GM21723 (cell line): ENCODE data around the gene PPP1CC.
A peak's percentile ranks its signal among the peaks of the same experiment; 100 is the strongest.

Experiments used
- ATAC-seq: cut with Tn5 transposase; IDR thresholded peaks from one replicate; pipeline ENCODE4 v1.9.1; 2021; ENCODE audit warnings: mild to moderate bottlenecking, moderate library complexity; ENCODE audit not compliant: unreplicated experiment

PPP1CC gene

DNA sequence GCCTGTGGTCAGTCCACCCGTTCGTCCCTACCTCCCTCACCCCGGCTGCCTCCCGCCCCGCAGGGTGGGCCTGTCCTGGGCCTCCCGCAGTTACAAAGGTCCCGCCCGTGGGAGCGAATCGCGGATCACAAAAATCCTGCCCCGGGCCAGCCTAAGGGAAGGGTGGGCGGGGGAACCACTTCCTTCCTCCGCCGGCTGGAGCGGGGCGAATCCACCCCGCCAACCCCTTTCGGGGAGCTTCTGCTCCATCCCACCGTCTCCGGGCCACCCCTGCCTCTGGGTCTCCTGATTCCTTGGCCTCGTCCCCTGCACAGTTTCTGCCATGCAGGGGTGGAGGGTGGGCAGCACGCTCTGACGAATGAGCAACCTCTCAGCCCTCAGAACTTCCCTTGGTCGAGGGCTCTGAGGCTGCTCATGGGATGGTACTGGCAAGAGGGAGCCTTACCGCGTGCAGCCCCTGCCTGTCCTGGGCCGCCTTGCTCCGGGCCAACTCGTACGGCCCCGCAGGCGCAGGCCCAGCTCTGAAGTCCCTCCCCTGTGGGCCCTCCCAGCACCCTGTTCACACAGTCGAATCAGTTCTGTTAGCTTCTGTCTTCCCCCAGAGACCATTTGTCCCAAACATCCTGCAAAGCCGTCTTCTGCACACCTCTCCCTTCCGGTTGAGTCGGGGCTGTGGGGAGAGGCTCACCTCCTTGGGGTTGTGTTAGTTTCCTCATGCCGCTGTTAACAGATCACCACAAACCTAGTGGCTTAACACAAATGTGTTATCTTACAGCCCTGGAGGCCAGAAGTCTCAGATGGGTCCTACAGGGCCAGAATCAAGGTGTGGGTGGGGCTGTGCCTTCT lies 53.2 kb downstream of the PPP1CC start:
- peak; percentile 56 for ATAC-seq

DNA sequence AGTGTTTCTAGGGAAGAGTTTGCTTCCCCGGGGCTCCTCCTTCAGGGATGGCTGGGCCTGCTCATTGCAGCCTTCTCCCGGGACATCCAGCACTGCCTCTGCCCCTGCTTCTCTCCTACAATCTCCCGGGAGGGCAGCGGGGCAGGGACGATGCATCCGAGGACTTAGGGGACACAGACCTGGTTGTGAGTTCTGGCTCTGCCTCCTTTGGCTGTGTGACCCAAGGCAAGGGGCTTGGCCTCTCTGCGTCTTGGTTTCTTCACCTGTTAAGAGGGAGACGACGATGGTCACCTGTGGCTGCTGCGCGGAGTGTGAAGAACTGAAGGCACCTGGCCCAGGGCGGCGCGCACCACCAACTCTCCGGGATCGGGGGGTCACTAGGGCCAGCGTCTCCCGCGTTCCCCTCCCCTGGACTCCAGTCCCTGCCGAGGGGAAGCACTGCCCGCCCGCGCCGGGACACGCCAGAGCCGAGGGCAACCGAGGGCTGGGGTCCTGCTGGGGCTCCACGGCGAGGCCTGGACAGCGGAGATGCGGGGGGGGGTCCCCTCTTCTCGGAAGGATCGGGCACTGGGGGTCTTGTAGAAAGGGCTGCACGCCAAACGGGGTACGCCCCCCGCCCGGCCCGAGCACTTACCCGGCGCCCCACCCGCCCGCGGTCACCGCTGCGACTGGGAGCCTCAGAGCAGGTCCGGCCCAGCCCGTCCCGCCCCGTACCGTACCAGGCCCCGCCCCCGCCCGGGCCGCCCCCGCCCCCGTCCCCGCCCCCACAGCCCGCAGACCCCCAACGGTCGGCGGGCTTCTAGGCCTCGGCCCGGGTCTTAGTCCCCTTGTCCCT lies 54.0 kb downstream of the PPP1CC start, which contains the start of gene HVCN1:
TSS of gene HVCN1 (minus strand) at position 670 of the 835 bp plus-strand sequence. CDS start 5,870 bp downstream, outside the sequence.
- peak; percentile 28 for ATAC-seq

DNA sequence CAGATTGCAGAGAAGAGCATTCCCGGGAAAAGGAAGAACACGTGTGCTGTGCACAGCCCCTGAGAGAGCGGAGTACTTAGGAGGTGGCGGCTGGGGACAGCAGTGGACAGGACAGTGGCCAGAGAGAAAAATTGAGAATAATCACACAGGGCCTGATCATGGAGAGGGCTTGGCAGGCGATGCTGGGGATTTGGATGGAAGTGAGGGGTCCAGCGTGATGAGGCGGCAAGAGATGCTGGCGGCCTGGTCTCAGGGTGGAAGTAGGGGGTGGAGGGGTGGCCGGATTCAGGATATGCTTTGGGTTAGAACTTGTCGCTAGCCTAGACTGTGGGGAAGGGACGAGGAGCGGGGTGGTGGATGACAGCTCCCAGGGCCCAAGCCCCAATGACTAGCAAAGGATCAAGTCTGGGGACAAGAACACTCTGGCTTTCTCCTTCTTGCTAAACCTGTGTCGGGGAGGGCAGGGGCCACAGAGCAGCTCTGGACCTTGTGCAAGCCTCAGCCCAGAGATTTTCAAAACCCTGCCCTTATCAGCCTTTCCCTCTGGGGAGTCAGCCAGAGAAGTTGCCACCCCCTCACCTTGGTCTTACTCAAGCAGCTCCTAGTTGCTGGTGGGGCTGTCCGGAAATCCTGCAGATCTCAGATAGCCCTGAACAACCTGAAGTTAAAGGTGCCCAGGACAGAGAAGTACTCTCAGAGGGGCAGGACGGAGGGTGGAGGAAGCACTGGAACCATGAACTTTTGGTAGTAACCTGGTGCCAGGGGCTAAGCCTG lies 55.1 kb downstream of the PPP1CC start:
- ATAC-seq = no peak

DNA sequence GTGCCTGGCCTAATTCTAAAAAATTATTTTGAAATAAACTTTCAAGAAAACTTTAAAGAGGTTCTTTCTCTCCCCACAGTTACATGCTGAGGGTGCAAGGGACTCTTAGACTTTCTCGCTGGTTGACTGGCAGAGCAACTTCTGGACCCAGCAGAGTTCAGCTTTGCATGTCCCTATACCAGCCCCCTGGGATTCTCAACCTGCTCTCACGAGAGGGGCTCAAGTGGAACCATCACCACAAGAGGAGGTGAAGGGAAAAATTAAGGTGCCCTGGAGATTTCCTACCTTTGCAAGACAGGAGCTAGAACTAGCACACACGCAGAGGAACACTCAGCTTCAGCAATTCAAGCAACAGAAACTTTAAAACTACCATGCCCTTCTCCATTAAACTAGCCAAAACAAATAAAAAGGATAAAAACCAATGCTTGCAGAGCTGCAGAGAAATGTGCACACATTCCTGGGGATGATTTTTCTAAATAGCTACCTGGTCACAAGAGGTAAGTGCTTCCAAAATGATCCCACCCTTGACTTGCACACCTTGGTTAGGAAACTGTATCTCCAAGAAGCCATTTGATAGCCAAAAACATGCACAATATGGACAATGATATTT lies 56.3 kb downstream of the PPP1CC start:
- no peak for ATAC-seq

DNA sequence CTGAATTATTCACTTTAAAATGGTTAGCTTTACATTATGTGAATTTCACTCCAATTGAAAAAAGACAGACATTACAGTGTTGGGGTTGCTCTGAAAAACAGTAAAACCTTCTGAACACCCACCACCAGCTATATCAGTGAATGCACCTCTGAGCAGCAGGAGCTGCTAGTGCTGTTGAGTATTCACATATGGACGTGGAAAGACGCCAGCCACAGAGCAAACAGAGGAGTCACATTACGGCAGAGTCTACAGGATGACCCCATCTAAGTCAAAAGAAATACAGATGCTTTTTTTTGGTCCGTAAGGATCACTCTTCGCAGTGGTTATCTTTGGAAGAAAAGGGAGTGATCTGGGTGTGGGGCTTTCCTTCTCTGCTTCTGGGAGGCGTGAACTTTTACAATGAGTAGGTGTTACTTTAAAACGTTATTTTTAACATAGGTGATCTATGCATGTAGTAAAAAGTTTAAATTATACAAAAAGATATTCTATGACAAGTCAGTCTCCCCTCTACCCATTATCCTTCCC lies 58.3 kb downstream of the PPP1CC start:
- no peak for ATAC-seq

DNA sequence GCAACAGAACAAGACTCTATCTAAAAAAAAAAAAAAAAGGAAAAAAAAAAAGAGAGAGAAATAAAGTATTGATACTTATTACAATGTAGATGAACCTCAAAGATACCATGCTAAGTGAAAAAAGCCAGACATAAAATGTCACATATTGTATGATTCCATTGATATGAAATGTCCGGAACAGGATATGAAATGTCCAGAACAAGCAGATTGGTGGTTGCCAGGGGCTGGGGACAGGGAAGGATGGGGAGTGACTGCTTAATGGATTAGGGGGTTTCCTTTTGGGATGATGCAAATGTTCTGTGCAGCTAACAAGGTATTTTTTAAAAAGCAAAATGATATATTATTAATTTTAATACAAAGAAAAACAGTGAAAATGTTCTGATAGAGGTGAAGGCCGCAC lies 58.8 kb downstream of the PPP1CC start:
- ATAC-seq = no peak

DNA sequence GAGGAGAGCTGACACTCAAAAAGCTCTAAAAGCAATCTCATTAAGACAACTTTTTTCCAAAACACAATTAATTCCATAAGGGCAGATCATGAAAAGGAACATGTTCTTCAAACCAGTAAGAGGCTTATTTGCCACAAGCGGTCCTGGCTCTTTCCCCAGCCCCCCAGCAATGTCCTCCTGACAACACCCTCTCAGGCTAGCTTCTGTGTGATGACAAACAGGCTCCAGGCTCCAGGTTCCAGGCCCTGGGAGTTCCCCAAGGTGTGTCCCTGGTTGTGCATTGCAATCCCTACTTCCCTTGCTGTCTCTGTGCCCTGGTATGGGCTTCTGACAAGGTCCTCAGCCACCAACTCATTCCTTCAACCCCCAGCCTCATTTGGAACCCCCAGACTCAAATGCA lies 62.7 kb downstream of the PPP1CC start:
- ATAC-seq = no peak

DNA sequence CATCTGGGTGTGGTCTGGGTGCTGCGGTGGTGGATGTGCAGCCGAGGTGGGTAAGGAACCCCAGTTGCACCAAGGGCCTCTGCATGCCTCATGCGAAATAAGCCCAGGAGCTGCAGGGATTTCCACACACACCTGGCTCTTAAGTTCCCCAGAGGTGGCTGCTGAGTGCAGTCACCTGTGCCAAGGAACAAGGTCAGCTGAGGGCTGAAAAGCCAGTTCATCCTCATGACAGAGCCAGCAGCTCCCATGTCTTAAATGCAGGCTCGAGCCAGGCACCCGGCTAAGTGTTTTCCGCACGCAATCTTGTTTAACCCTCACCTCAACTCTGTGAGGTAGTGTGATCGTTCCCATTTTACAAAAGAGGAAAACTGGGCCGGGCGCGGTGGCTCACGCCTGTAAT lies 63.5 kb downstream of the PPP1CC start:
- ATAC-seq = no peak

DNA sequence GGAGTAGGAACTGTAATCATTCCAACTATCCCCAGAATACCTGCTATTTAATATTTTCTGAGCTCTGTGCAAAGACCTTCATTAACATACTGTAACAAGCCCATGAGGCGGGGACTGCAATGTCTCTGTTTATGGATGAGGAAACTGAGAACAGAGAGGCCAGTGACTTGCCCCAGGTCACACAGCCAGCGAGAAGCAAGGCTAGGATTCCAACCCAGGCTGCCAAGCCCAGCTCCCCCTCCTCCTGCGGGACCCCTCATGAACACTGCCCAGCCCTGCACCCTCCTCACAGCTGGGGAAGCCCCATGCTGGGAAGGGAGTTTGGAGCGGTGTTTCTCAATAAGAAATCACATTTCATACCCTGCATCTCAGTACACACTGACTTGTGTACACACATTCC lies 64.7 kb downstream of the PPP1CC start:
- ATAC-seq = peak; percentile 8

DNA sequence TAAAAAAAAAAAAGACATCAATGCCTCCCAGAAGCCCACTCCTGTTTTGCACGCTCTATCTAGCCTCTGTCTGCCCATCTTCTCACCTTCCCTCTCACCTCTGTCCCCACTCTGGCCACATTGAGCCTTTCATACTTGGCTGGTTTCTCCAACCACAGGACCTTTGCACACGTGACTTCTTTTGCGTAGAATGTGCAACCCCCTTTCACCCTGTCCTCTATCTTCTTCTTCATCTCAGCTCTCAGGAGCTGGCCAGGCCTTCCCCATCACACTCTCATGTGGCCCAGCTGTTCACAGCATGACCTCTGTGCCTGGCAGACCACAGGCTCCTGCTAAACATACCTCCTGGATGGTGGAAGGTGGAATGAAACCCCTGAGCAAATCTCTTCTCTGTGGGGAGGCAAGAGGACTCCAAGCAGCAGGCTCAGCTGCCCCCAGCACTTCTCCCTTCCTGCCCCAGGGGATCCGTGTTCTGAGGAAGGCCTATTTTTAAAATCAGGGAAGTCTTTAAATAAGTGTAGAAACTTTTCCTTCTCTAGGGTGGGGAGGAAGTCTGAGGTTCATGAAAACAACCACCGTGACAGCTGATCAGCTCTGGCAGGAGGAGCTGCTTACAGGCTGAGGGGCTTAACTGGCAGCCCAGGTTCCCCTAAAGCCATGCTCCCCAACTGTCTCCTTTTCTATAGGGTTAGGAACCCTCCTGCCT lies 65.3 kb downstream of the PPP1CC start:
- ATAC-seq = peak; percentile 70

DNA sequence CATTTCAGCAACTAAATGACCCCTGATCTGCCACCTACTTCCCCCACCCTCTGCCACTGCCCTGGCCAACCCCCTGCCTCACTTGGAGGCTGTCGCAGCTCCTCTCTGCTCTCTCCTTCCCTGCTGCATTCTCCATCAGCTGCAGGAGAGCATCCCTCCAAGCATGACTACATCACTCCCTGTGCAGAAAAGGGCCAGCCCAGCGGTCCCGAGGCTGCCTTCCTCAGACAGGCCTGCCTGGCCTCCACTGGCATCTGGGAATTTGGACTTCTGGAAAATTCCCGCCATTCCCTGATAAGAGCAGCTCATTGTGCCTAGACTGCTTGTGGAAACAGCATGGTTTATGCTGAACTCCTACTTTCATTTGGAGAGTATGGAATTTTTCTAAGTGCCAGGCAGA lies 66.5 kb downstream of the PPP1CC start:
- ATAC-seq = no peak

DNA sequence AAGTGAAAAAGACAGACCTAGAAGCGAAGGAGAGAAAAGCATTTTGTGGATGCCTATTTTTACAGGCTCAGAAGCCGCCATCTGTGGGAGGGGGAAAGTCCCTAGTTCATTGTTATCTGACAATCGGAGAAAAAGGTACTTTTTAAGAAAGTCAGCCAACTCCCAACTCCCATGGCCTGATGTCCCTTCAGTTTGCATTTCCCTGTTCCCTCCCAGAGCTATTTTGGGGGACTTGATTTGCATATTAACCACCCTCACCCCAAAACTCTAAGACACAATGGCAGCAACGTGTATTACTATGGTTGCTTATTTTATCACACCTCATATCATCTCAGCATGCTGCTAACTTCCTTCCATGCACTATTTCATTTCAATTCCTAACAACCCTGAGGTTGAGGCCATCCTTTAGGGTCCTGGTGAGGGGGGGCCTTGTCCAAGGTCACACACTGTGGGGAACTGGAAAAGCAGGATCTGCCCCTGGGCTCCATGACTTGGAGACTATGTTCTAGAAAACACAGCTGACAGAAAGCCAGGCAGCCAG lies 72.5 kb downstream of the PPP1CC start:
- peak; percentile 52 for ATAC-seq
